Measurements from ENCODE around the gene REEP3. TPM values are rescaled to one million over a fixed set of nuclear protein-coding genes. Genes with fewer than 3 reads are reported as not detected.

Gene REEP3
- total RNA-seq, 1 experiment from 2014 or later = 94.7 TPM

DNA sequence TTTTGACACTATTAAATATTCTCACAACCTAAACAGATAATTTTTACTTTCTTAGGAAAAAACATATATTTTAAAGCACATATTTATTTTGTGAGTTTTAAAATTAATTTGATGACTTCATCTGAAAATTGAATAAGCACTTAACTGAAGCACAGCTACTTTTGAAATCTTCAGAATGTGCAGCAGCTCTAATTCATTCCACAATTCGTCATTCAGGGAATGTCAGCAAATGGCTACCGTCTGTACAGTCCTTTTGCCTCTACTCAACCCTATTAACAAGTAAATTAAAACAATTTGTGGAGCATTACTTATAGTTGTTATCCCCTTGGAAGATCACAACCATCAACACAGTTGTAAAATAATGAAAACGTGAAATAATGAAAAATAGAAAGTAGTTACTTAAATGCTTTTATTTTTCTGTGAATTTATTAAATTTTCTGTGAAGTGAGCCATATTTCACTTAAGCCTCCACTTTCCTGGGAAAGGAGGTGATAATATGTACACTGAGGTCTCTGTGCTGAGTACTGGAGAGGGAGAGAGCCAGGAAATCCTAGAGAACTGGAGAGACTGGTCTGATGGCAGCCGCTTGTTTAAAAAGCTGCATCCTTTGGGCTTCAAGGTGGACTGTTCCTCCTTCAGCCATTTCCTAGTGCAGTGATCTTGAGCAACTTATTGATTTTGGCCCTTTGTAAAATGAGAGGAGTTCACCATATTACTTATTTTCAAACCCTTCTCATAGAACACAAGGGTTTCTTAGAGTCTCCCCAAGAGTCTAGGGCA is 70.6 kb downstream of the REEP3 start:
- no TSS peak for BruUV-seq (replicated peaks)
- CTCF ChIA-PET = interaction anchor here (0.5 to 0.9 kb wide), 3 partner anchors 11 to 324 kb away, joined by 3 read pairs; no protein-coding TSS in a partner anchor
- intact Hi-C loops (cut with micrococcal nuclease; ENCODE audit: unreplicated experiment) = loop anchor here (1.0 kb wide), 1 partner anchor 38 kb away; no protein-coding TSS in a partner anchor
- H3K4me3 Mint-ChIP-seq (ENCODE audit: low read depth, unreplicated experiment) = no peak overlapping the region
- peak; percentile 49 for DNase-seq
- H3K4me1 Mint-ChIP-seq (ENCODE audit: low read depth, unreplicated experiment) = no peaks in the 10 kb centered on the region
- H3K27me3 Mint-ChIP-seq (ENCODE audit: unreplicated experiment) = no peaks in the 10 kb centered on the region
- H3K27ac Mint-ChIP-seq (ENCODE audit: unreplicated experiment) = peak overlapping the region; percentile 29
- peaks cover 10% of the 10 kb centered on the region for H3K36me3 Mint-ChIP-seq (ENCODE audit: insufficient read depth, unreplicated experiment)
- peaks cover 2% of the 10 kb centered on the region for H3K9me3 Mint-ChIP-seq (ENCODE audit: low read depth, unreplicated experiment)
- no peak for TF ChIP-seq CTCF (IDR thresholded peaks at IDR 0.05; ENCODE audit: unreplicated experiment)

DNA sequence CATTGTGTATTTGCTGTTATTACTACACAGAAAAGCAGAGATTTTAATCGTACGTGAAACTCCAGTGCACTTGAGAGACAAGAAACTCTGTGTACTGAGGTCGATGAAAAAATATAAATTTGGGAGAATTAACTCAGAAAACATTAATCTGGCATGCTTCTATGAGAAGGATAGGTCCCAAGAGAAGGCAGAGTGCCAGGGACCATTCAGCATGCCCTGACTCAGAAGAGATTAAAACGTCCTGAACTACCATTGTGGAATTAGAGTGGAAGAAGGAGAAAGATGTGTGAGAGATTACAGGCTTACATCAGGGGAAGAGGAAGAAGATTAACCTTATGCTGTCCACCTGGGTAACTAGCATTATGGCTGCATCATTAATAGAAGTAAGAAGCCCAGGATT is 72.4 kb downstream of the REEP3 start:
- Mint-ChIP-seq H3K36me3 (ENCODE audit: insufficient read depth, unreplicated experiment) (peaks cover 20% of the 10 kb centered on the region), H3K27ac (ENCODE audit: unreplicated experiment) (no peak overlapping the region), H3K27me3 (ENCODE audit: unreplicated experiment) (no peaks in the 10 kb centered on the region), H3K4me1 (ENCODE audit: low read depth, unreplicated experiment) (no peaks in the 10 kb centered on the region), H3K9me3 (ENCODE audit: low read depth, unreplicated experiment) (peaks cover 2% of the 10 kb centered on the region), H3K4me3 (ENCODE audit: low read depth, unreplicated experiment) (no peak overlapping the region)
- BruUV-seq (replicated peaks) = no TSS peak
- intact Hi-C loops (cut with micrococcal nuclease; ENCODE audit: unreplicated experiment) = no loop called here
- no peak for TF ChIP-seq CTCF (IDR thresholded peaks at IDR 0.05; ENCODE audit: unreplicated experiment)
- CTCF ChIA-PET = no interaction called here
- no peak for DNase-seq

DNA sequence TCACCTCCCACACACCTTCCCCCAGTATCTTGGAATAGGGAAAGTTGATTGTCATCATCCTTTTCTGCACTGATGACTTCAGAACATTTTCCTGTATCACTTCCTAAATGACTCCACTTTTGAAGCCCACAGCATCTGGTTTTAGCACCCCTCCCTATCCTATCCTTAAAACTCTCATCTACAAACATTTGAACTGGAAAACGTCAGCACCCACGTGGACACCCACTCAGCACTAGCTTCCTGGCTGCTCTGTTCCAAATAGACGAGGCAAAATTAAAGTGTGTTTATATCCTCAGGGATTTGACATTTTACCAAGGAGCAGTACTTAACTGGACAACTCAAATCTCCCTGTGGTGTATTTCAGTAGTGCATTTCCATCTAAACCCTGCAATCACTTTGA is 73.9 kb downstream of the REEP3 start:
- Mint-ChIP-seq H3K4me1 (ENCODE audit: low read depth, unreplicated experiment) (no peaks in the 10 kb centered on the region), H3K36me3 (ENCODE audit: insufficient read depth, unreplicated experiment) (peaks cover 25% of the 10 kb centered on the region), H3K9me3 (ENCODE audit: low read depth, unreplicated experiment) (peaks cover 2% of the 10 kb centered on the region), H3K27ac (ENCODE audit: unreplicated experiment) (no peak overlapping the region), H3K4me3 (ENCODE audit: low read depth, unreplicated experiment) (no peak overlapping the region), H3K27me3 (ENCODE audit: unreplicated experiment) (no peaks in the 10 kb centered on the region)
- TF ChIP-seq CTCF (IDR thresholded peaks at IDR 0.05; ENCODE audit: unreplicated experiment) = no peak
- BruUV-seq (replicated peaks) = no TSS peak
- no peak for DNase-seq
- CTCF ChIA-PET = no interaction called here
- intact Hi-C loops (cut with micrococcal nuclease; ENCODE audit: unreplicated experiment) = no loop called here

DNA sequence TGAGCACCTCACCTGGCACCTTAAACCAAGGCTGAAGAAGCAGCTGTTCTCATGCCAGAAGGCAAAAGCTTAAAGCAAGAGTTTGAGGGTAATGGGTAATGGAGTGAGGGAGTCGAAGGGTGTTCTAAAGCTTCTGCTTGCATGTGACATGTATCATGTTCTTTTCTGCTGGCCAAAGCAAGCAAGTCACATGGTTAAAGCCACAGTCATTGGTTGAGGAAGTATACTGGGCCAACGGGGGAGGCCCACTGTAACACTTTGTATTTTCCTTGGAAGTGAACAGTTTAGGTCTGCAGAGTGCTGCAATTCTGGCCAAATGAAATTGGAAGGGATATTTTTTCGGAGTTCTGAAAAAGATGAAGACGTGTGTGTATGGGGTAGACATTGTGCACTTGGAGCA is 75.7 kb downstream of the REEP3 start:
- no peaks in the 10 kb centered on the region for H3K4me1 Mint-ChIP-seq (ENCODE audit: low read depth, unreplicated experiment)
- no peak overlapping the region for H3K4me3 Mint-ChIP-seq (ENCODE audit: low read depth, unreplicated experiment)
- no peak overlapping the region for H3K27ac Mint-ChIP-seq (ENCODE audit: unreplicated experiment)
- CTCF ChIA-PET = no interaction called here
- no TSS peak for BruUV-seq (replicated peaks)
- intact Hi-C loops (cut with micrococcal nuclease; ENCODE audit: unreplicated experiment) = no loop called here
- H3K9me3 Mint-ChIP-seq (ENCODE audit: low read depth, unreplicated experiment) = peaks cover 2% of the 10 kb centered on the region
- no peaks in the 10 kb centered on the region for H3K27me3 Mint-ChIP-seq (ENCODE audit: unreplicated experiment)
- no peak for DNase-seq
- no peak for TF ChIP-seq CTCF (IDR thresholded peaks at IDR 0.05; ENCODE audit: unreplicated experiment)
- H3K36me3 Mint-ChIP-seq (ENCODE audit: insufficient read depth, unreplicated experiment) = peaks cover 25% of the 10 kb centered on the region

Data from Calu3 (cell line).